HepG2 (cell line): ENCODE data around the gene SIRT7. TPM values are rescaled to one million over a fixed set of nuclear protein-coding genes. Genes with fewer than 3 reads are reported as not detected.

ENCODE experiments used
- CBX1 ChIP-seq: IDR thresholded peaks from one replicate; pipeline ENCODE4 v1.6.1; 2016; ENCODE audit warnings: antibody characterized with exemption, low read depth
- DZIP1 ChIP-seq: sonication (generic); formaldehyde crosslinking; IDR thresholded peaks from 2 replicates; pipeline ENCODE4 v1.5.0; 2020; ENCODE audit warnings: mild to moderate bottlenecking, missing genetic modification reagents
- HIC2 ChIP-seq: sonication (generic); formaldehyde crosslinking; IDR thresholded peaks from 2 replicates; pipeline ENCODE4 v1.9.0; 2022; ENCODE audit warnings: low read depth, missing genetic modification reagents
- HINFP ChIP-seq: sonication (generic); formaldehyde crosslinking; IDR thresholded peaks from 2 replicates; pipeline ENCODE4 v1.4.0; 2020; ENCODE audit warnings: low read depth, mild to moderate bottlenecking, missing genetic modification reagents
- HOXA7 ChIP-seq: sonication (generic); formaldehyde crosslinking; IDR thresholded peaks from 2 replicates; pipeline ENCODE4 v1.8.1; 2022; ENCODE audit warnings: mild to moderate bottlenecking, missing genetic modification reagents, moderate library complexity
- KMT2A ChIP-seq: sonication (generic); formaldehyde crosslinking; IDR thresholded peaks from 2 replicates; pipeline ENCODE4 v1.4.0; 2020; ENCODE audit warnings: missing genetic modification reagents
- MAFG ChIP-seq: sonication (generic); formaldehyde crosslinking; IDR thresholded peaks from 2 replicates; pipeline ENCODE4 v1.5.1; 2020; ENCODE audit warnings: mild to moderate bottlenecking, missing genetic modification reagents
- MAX ChIP-seq: IDR thresholded peaks from 2 replicates; pipeline ENCODE4 v1.6.1; 2012; ENCODE audit warnings: inconsistent platforms
- NFYC ChIP-seq: IDR thresholded peaks from 2 replicates; pipeline ENCODE4 v1.6.1; 2016; ENCODE audit warnings: missing genetic modification reagents, missing compliant biosample characterization
- RCOR2 ChIP-seq: IDR thresholded peaks from 2 replicates; pipeline ENCODE4 v1.6.1; 2016; ENCODE audit warnings: missing biosample characterization, missing genetic modification reagents
- TFDP2 ChIP-seq: sonication (generic); formaldehyde crosslinking; IDR thresholded peaks from 2 replicates; pipeline ENCODE4 v1.4.0; 2020; ENCODE audit warnings: missing genetic modification reagents
- TGIF2 ChIP-seq: IDR thresholded peaks from 2 replicates; pipeline ENCODE4 v1.6.1; 2016; ENCODE audit warnings: control low read depth, missing compliant biosample characterization
- THYN1 ChIP-seq: sonication (generic); formaldehyde crosslinking; IDR thresholded peaks from 2 replicates; pipeline ENCODE4 v1.8.1; 2023; ENCODE audit warnings: low read depth, mild to moderate bottlenecking, moderate library complexity, missing genetic modification reagents, borderline replicate concordance
- U2AF2 ChIP-seq: fragments of 200-400 bp; formaldehyde crosslinking; IDR thresholded peaks from 2 replicates; pipeline ENCODE4 v1.6.1; 2017; ENCODE audit warnings: low read depth, mild to moderate bottlenecking, low read length
- YY1 ChIP-seq: IDR thresholded peaks from 2 replicates; pipeline ENCODE4 v1.6.1; 2011; ENCODE audit warnings: low read length, low read depth, moderate library complexity, mild to moderate bottlenecking; ENCODE audit not compliant: insufficient read depth, insufficient replicate concordance
- ZBTB8A ChIP-seq: sonication (generic); formaldehyde crosslinking; IDR thresholded peaks from 2 replicates; pipeline ENCODE4 v1.4.0; 2020; ENCODE audit warnings: mild to moderate bottlenecking, low read depth, missing genetic modification reagents, borderline replicate concordance
- ZC3H13 ChIP-seq: sonication (generic); formaldehyde crosslinking; IDR thresholded peaks from 2 replicates; pipeline ENCODE4 v1.8.1; 2023; ENCODE audit warnings: mild to moderate bottlenecking, missing genetic modification reagents, moderate library complexity
- ZKSCAN8 ChIP-seq: IDR thresholded peaks from 2 replicates; pipeline ENCODE4 v1.6.1; 2016; ENCODE audit warnings: borderline replicate concordance, missing genetic modification reagents, missing compliant biosample characterization
- ZNF230 ChIP-seq: sonication (generic); formaldehyde crosslinking; IDR thresholded peaks from 2 replicates; pipeline ENCODE4 v1.4.0; 2020; ENCODE audit warnings: mild to moderate bottlenecking, missing genetic modification reagents
- ZNF326 ChIP-seq: sonication (generic); formaldehyde crosslinking; IDR thresholded peaks from 2 replicates; pipeline ENCODE4 v1.4.0; 2020; ENCODE audit warnings: missing genetic modification reagents, borderline replicate concordance
- ZNF510 ChIP-seq: sonication (generic); formaldehyde crosslinking; IDR thresholded peaks from 2 replicates; pipeline ENCODE4 v1.4.0; 2020; ENCODE audit warnings: low read depth, mild to moderate bottlenecking, missing genetic modification reagents
- ZNF619 ChIP-seq: sonication (generic); formaldehyde crosslinking; IDR thresholded peaks from 2 replicates; pipeline ENCODE4 v1.4.0; 2020; ENCODE audit warnings: mild to moderate bottlenecking, missing genetic modification reagents
- ZSCAN12 ChIP-seq: sonication (generic); formaldehyde crosslinking; IDR thresholded peaks from 2 replicates; pipeline ENCODE4 v1.9.0; 2021; ENCODE audit warnings: mild to moderate bottlenecking, missing genetic modification reagents
- polyA plus RNA-seq, 8 experiments: library from polyadenylated mRNA; depleted of rRNA in 3 of 8; stranded (reverse) in 7 of 8; unstranded in 1 of 8; fragments of >200 nt; fragmentation: Illumina TruSeq in 4 of 8; extraction: Trizol in 4 of 8; gene quantifications; 2 replicates each; pipeline versions ENCODE4 v1.2.1 to v1.2.3, GENCODE V29; 2011 to 2016; ENCODE audit warnings: low read depth in 4 of 8, missing spikeins in 1 of 8, mixed read lengths in 1 of 8; ENCODE audit not compliant: insufficient read depth in 1 of 8
- total RNA-seq, 5 experiments: library from RNA; depleted of rRNA; stranded (reverse); fragments of >200 nt; fragmentation: Illumina TruSeq; extraction: Trizol; gene quantifications; 2 replicates each; pipeline ENCODE4 v1.2.3, GENCODE V29; 2016; ENCODE audit warnings: low read depth in 1 of 5

The SIRT7 gene
- total and polyA plus RNA-seq, 2 of the 13 experiments (the other 11 are each of a cell fraction or from before 2014, with no cell fraction given): 8.3 to 24.8 TPM

- TF ChIP-seq ZBTB8A (CRISPR knock-in tag) (no peak), CBX1 (no peak), ZNF619 (CRISPR knock-in tag) (no peak), TFDP2 (peak; percentile 14; the same call in 1 of the 2 replicates), THYN1 (CRISPR knock-in tag) (no peak; the same call in 1 of the 2 replicates), ZC3H13 (CRISPR knock-in tag) (peak; percentile 71), YY1 (no peak), DZIP1 (CRISPR knock-in tag) (no peak), NFYC (CRISPR knock-in tag) (no peak), MAFG (CRISPR knock-in tag) (no peak), ZNF230 (CRISPR knock-in tag) (peak; percentile 53; the same call in 1 of the 2 replicates), HINFP (CRISPR knock-in tag) (no peak), MAX (peak; percentile 22; the same call in 1 of the 2 replicates), TGIF2 (CRISPR knock-in tag) (no peak), HIC2 (CRISPR knock-in tag) (no peak), KMT2A (CRISPR knock-in tag) (no peak), RCOR2 (CRISPR knock-in tag) (no peak), U2AF2 (no peak), HOXA7 (CRISPR knock-in tag) (no peak), ZNF510 (CRISPR knock-in tag) (no peak), ZNF326 (CRISPR knock-in tag) (peak; percentile 50), ZSCAN12 (CRISPR knock-in tag) (no peak), ZKSCAN8 (CRISPR knock-in tag) (no peak)
These were observed 48.5 kb downstream of the SIRT7 start (continued) for GRCh38 chr17:81869221-81870130.
